Fibroblast of mammary gland (primary cell): Measurements from ENCODE around the gene CTXND1.
A peak's percentile ranks its signal among the peaks of the same experiment; 100 is the strongest.

Experiments
- DNase-seq: peaks from one replicate; pipeline ENCODE4 v3.0.0-alpha.2; 2010; ENCODE audit warnings: low read depth
- H3K4me3 ChIP-seq: 2 replicates; pipeline ENCODE4 v1.5.1; 2011; ENCODE audit warnings: low read depth, mild to moderate bottlenecking, low read length, moderate library complexity; ENCODE audit not compliant: control insufficient read depth
- TF ChIP-seq, protein P1 (sequence below): conservative IDR thresholded peaks from 2 replicates; pipeline ENCODE4 v1.5.1; 2011; ENCODE audit warnings: low read depth, low read length, inconsistent platforms; ENCODE audit not compliant: control insufficient read depth, insufficient read depth

The CTXND1 gene

DNA sequence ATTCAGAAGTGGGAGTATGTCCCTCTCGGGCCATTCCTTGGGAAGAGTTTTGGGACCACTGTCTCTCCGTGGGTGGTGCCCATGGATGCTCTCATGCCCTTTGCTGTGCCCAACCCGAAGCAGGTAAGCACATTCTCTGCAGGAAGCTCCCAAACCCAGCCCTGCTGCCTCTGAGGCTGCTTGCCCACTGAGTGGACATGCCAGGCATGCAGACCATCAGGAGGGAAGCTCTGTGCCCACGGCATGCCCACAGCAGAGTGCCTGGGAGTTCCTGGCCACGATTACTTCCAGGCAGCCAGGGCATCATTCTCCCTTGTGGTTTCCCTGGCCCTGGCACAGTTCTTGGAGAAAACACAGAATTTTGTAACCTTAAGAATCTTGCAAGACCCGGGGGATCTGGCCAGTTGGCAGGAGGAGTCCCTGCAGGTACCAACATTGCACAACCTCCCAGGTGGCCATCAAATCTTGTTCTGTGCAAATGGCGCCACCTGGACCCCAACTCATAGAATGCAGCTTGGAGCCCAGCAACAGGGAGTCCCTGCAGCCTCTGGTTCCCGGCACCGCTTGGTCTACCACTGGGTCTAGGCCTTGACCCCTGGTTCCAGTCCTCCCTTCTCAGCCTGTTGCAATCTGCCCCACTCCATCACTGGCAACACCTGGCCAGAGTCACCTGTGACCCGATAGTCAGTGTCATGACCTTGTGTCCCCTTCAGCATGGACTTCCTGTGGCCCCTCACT, 78.8 kb downstream of the CTXND1 start:
- DNase-seq: peak; percentile 61
- TF ChIP-seq, protein P1, sequence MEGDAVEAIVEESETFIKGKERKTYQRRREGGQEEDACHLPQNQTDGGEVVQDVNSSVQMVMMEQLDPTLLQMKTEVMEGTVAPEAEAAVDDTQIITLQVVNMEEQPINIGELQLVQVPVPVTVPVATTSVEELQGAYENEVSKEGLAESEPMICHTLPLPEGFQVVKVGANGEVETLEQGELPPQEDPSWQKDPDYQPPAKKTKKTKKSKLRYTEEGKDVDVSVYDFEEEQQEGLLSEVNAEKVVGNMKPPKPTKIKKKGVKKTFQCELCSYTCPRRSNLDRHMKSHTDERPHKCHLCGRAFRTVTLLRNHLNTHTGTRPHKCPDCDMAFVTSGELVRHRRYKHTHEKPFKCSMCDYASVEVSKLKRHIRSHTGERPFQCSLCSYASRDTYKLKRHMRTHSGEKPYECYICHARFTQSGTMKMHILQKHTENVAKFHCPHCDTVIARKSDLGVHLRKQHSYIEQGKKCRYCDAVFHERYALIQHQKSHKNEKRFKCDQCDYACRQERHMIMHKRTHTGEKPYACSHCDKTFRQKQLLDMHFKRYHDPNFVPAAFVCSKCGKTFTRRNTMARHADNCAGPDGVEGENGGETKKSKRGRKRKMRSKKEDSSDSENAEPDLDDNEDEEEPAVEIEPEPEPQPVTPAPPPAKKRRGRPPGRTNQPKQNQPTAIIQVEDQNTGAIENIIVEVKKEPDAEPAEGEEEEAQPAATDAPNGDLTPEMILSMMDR: peak; percentile 72
- no peak overlapping the region for H3K4me3 ChIP-seq

GRCh38 chr15:80172401-80172800, 79.6 kb downstream of the CTXND1 start:
- TF ChIP-seq, protein P1: no peak
- no peak for DNase-seq
- H3K4me3 ChIP-seq: no peak overlapping the region

GRCh38 chr15:80171787-80172186, 80.2 kb downstream of the CTXND1 start:
- DNase-seq: no peak
- no peak overlapping the region for H3K4me3 ChIP-seq
- TF ChIP-seq, protein P1: no peak

GRCh38 chr15:80170596-80170995, 81.4 kb downstream of the CTXND1 start:
- no peak overlapping the region for H3K4me3 ChIP-seq
- TF ChIP-seq, protein P1: no peak
- DNase-seq: no peak

DNA sequence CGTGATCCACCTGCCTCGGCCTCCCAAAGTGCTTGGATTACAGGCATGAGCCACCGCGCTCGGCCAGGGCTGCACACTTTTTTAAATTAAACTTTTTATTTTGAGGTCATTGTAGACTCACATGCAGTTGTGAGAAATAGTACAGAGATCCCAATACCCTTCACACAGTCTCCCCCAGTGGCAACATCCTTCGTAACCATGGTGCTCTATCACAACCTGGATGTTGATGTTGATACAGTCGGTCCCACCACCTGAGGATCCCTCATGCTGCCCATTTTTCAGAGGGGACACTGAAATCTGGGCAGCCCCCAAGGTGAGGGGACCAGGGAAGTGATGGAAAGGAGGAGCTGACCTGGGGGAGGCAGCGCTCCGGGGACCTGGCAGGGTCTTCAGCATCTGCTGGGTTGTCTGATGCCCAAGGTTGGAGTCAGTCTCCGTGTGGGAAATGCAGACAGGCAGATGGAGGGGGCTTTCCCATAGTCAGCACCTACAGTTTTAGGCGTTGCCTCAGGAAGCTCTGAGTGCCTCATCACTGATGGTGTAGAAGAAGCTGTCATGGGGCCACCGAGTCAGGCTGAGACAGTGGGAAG, 82.2 kb downstream of the CTXND1 start:
- TF ChIP-seq, protein P1: no peak
- DNase-seq: no peak
- H3K4me3 ChIP-seq: no peak overlapping the region

- TF ChIP-seq, protein P1: no peak
- no peak overlapping the region for H3K4me3 ChIP-seq
- DNase-seq: no peak
Measured at GRCh38 chr15:80168421-80168820, 83.6 kb downstream of the CTXND1 start.
